Stimulated activated CD4-positive, alpha-beta T cell treated with anti-CD3 and anti-CD28 coated beads, TNF-alpha, amount 100 ng/mL, for 1 hour (primary cell): Measurements from ENCODE around the gene SMYD1.

Experiments
- DNase-seq, 3 donors: peaks; one replicate each; pipeline ENCODE4 v3.0.0-alpha.2; 2020; ENCODE audit warnings: low read depth in 3 of 3, low spot score in 1 of 3

SMYD1 gene

DNA sequence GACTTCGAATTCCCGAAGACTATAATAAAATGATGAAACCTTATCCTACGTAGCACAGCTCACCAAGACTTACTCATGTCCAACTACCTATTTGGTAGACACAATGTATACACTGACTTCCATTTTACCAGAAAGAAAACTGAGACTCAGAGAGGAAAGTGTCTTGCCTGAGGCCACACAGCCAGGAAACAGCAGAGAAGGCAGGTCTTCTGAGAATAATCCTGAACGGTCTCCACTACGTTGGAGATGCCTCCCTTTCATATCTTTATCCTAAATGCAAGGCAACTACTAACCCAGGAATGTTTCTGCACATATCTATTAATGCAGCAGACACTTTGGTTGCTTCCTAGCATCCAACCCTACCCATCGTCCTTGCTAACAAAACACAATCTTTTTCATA is 72.2 kb downstream of the SMYD1 start:
- no peak for DNase-seq

- no peak for DNase-seq
Measured at GRCh38 chr2:88141952-88142351, 74.3 kb downstream of the SMYD1 start.

- DNase-seq, result no peak
Measured at GRCh38 chr2:88144271-88144670, 76.6 kb downstream of the SMYD1 start.

DNA sequence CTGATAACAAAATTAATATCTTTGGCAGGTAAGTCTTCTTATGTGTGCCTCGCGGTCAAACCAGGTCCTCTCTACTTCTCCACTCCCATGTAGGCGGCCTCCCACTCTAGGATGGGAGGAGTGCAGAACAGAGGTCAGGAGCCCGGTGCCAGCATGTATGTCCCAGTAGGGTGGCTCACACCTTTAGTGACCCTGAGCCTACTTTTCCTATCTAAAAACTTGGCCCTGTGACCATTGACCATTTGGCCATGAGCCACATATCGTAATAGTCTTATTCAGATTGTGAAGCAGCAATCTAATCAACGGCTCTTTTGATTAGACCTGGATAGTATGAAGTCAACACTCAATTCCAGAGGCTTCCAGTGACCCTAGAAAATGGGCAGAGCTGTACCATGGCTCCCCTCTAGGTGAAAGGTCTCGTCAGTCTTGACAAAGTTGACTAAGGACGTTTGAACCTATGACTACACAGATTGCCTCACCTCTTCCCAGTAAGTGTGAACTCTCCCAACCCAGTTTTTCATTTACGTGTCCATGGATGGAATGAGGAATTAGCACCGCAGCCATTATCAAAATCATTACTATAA is 77.4 kb downstream of the SMYD1 start:
- no peak for DNase-seq

DNA sequence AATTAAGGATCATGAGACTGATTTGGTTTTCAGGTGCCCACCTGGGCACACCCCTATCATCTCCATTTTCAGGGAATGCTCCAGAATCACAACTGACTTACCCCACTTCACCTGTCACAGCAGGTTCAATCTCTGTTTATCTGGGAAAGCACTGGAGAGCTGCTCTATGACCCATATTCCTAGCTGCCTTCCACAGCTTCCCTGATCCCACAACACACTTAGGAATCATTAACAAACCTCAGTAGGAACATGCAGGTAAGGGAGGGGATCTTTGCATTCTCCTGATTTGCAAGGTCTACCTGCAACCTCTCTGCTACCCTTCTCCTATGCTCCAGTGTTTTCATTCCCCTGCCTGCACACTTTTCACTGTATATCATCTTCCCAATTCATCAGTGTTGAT is 79.0 kb downstream of the SMYD1 start:
- no peak for DNase-seq

- no peak for DNase-seq
Measured at GRCh38 chr2:88147145-88147544, 79.5 kb downstream of the SMYD1 start.

GRCh38 chr2:88148929-88149438 is 81.4 kb downstream of the SMYD1 start:
- DNase-seq, result no peak

DNA sequence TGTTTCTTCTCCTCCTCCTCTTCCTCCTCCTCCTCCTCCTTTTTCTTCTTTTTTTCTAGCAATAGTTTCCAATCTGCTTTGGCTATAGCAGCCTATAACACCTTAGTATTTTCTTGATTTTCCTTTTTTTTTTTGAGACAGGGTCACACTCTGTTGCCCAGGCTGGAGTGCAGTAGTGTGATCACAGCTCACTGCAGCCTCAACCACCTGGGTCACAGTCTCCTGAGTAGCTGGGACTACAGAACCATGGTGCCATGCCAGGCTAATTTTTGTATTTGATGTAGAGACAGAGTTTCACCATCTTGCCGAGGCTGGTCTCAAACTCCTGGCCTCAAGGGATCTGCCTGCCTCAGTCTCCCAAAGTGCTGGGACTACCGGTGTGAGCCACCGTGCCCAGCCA is 91.9 kb downstream of the SMYD1 start:
- no peak for DNase-seq

- DNase-seq, result peak in 2 of 3 donors; percentile 16 to 20
Measured at GRCh38 chr2:88159955-88160415, 92.4 kb downstream of the SMYD1 start.

- no peak for DNase-seq
Measured at GRCh38 chr2:88160517-88160916, 92.9 kb downstream of the SMYD1 start.

GRCh38 chr2:88161446-88162244 is 94.0 kb downstream of the SMYD1 start:
- no peak for DNase-seq
